ENCODE data around the gene KLHL3.

GRCh38 chr5:137646761-137647160, 89.1 kb downstream of the KLHL3 start:
- TF ChIP-seq CTCF (IDR thresholded peaks at IDR 0.05) (no peak), POLR2A (IDR thresholded peaks at IDR 0.05) (no peak)

All from transverse colon (tissue), 3 donors.